K562 (cell line): Measurements from ENCODE around the gene C5orf47. TPM values are rescaled to one million over a fixed set of nuclear protein-coding genes. Genes with fewer than 3 reads are reported as not detected.

ENCODE experiments used
- ADNP ChIP-seq: fragments of 200-800 bp; sonication (Bioruptor generic); IDR thresholded peaks from 2 replicates; pipeline ENCODE4 v1.6.1; 2016; ENCODE audit warnings: missing genetic modification characterization, missing compliant biosample characterization
- ARNT ChIP-seq, 2 experiments: fragments of 450-650 bp; IDR thresholded peaks; 2 replicates each; pipeline ENCODE4 v1.6.1; 2016; ENCODE audit warnings: mild to moderate bottlenecking in 1 of 2
- C11orf30 ChIP-seq: fragments of 450-650 bp; IDR thresholded peaks from 2 replicates; pipeline ENCODE4 v1.6.1; 2016; ENCODE audit warnings: low read depth, mild to moderate bottlenecking
- CBFA2T3 ChIP-seq: fragments of 450-650 bp; IDR thresholded peaks from 2 replicates; pipeline ENCODE4 v1.6.1; 2017
- CTBP1 ChIP-seq: fragments of 450-650 bp; IDR thresholded peaks from 2 replicates; pipeline ENCODE4 v1.6.1; 2016; ENCODE audit warnings: borderline replicate concordance
- FOXA3 ChIP-seq, 2 experiments: fragments of 450-650 bp in 1 of 2; sonication (generic) in 1 of 2; formaldehyde crosslinking; IDR thresholded peaks in 1 of 2; conservative IDR thresholded peaks in 1 of 2; 2 replicates each; pipeline versions ENCODE4 v1.4.0 to v1.8.0; 2020 to 2022; ENCODE audit warnings: mild to moderate bottlenecking in 2 of 2, missing genetic modification reagents in 1 of 2
- FOXJ2 ChIP-seq: fragments of 200-800 bp; sonication (Bioruptor generic); IDR thresholded peaks from 2 replicates; pipeline ENCODE4 v1.6.1; 2016; ENCODE audit warnings: missing genetic modification characterization, missing compliant biosample characterization
- L3MBTL2 ChIP-seq: fragments of 450-650 bp; IDR thresholded peaks from 2 replicates; pipeline ENCODE4 v1.6.1; 2016; ENCODE audit warnings: mild to moderate bottlenecking, moderate library complexity
- MAFF ChIP-seq: IDR thresholded peaks from 2 replicates; pipeline ENCODE4 v1.6.1; 2012; ENCODE audit warnings: low read length, improper control_type of control experiment
- MAFK ChIP-seq: IDR thresholded peaks from 2 replicates; pipeline ENCODE4 v1.6.1; 2011; ENCODE audit warnings: low read length, improper control_type of control experiment
- MYC ChIP-seq, 2 experiments: fragments of 250-450 bp in 1 of 2; sonication (Bioruptor Pico) in 1 of 2; IDR thresholded peaks; 2 replicates each; pipeline versions ENCODE4 v1.5.1 to v1.6.1; 2012 to 2021; ENCODE audit warnings: low read depth in 2 of 2, borderline replicate concordance in 1 of 2, improper control_type of control experiment in 1 of 2, low read length in 1 of 2, mild to moderate bottlenecking in 1 of 2, moderate library complexity in 1 of 2
- SOX6 ChIP-seq: fragments of 450-650 bp; IDR thresholded peaks from 2 replicates; pipeline ENCODE4 v1.6.1; 2014; ENCODE audit warnings: mild to moderate bottlenecking
- TBP ChIP-seq: optimal IDR thresholded peaks from 2 replicates; pipeline ENCODE3; 2011; ENCODE audit warnings: low read depth, low read length, improper control_type of control experiment
- TRIM28 ChIP-seq: fragments of 450-650 bp; IDR thresholded peaks from 2 replicates; pipeline ENCODE4 v1.6.1; 2017
- ZBTB8A ChIP-seq: fragments of 450-650 bp; IDR thresholded peaks from 2 replicates; pipeline ENCODE4 v1.6.1; 2018; ENCODE audit warnings: mild to moderate bottlenecking, moderate library complexity; ENCODE audit not compliant: partially characterized antibody
- ZEB2 ChIP-seq: fragments of 450-650 bp; IDR thresholded peaks from 2 replicates; pipeline ENCODE4 v1.6.1; 2016
- polyA plus RNA-seq, 8 experiments: library from polyadenylated mRNA; depleted of rRNA in 4 of 8; stranded (reverse) in 5 of 8; unstranded in 3 of 8; fragments of >200 nt; fragmentation: Nextera tagmentation in 2 of 8; fragmentation: Illumina TruSeq in 1 of 8; extraction: Ambion mirVana in 2 of 8; extraction: Trizol in 1 of 8; gene quantifications; 2 replicates each; pipeline versions ENCODE4 v1.2.1 to v1.2.3, GENCODE V29; 2011 to 2014; ENCODE audit warnings: inconsistent platforms in 1 of 8, missing spikeins in 1 of 8
- total RNA-seq, 7 experiments: library from RNA; depleted of rRNA in 6 of 7; stranded (reverse); fragments of >200 nt in 6 of 7; fragmentation: Illumina TruSeq in 2 of 7; extraction: Trizol in 2 of 7; gene quantifications; 2 replicates each; pipeline versions ENCODE4 v1.2.1 to v1.2.3, GENCODE V29; 2011 to 2021; ENCODE audit warnings: low replicate concordance in 1 of 7
- TF ChIP-seq, protein P1 (sequence below): fragments of 450-650 bp; IDR thresholded peaks from 2 replicates; pipeline ENCODE4 v1.6.1; 2016; ENCODE audit warnings: mild to moderate bottlenecking, moderate library complexity
- TF ChIP-seq, protein P2 (sequence below): sonication (generic); formaldehyde crosslinking; IDR thresholded peaks from 2 replicates; pipeline ENCODE4 v1.9.0; 2022; ENCODE audit warnings: mild to moderate bottlenecking, missing genetic modification reagents

Gene C5orf47
- total and polyA plus RNA-seq, 9 of the 15 experiments (the other 6 are each of a cell fraction or from before 2014, with no cell fraction given), result 0.08 TPM; not detected in 8

- TF ChIP-seq CTBP1, result peak; percentile 82; the same call in 1 of the 2 replicates
- peak; percentile 48; the same call in 1 of the 2 replicates for TF ChIP-seq MYC (IDR thresholded peaks at IDR 0.05; ENCODE audit: low read depth, low read length)
- TF ChIP-seq MYC (CRISPR knock-in tag; IDR thresholded peaks at IDR 0.05; ENCODE audit: borderline replicate concordance, low read depth), result no peak
- TF ChIP-seq, protein P1, sequence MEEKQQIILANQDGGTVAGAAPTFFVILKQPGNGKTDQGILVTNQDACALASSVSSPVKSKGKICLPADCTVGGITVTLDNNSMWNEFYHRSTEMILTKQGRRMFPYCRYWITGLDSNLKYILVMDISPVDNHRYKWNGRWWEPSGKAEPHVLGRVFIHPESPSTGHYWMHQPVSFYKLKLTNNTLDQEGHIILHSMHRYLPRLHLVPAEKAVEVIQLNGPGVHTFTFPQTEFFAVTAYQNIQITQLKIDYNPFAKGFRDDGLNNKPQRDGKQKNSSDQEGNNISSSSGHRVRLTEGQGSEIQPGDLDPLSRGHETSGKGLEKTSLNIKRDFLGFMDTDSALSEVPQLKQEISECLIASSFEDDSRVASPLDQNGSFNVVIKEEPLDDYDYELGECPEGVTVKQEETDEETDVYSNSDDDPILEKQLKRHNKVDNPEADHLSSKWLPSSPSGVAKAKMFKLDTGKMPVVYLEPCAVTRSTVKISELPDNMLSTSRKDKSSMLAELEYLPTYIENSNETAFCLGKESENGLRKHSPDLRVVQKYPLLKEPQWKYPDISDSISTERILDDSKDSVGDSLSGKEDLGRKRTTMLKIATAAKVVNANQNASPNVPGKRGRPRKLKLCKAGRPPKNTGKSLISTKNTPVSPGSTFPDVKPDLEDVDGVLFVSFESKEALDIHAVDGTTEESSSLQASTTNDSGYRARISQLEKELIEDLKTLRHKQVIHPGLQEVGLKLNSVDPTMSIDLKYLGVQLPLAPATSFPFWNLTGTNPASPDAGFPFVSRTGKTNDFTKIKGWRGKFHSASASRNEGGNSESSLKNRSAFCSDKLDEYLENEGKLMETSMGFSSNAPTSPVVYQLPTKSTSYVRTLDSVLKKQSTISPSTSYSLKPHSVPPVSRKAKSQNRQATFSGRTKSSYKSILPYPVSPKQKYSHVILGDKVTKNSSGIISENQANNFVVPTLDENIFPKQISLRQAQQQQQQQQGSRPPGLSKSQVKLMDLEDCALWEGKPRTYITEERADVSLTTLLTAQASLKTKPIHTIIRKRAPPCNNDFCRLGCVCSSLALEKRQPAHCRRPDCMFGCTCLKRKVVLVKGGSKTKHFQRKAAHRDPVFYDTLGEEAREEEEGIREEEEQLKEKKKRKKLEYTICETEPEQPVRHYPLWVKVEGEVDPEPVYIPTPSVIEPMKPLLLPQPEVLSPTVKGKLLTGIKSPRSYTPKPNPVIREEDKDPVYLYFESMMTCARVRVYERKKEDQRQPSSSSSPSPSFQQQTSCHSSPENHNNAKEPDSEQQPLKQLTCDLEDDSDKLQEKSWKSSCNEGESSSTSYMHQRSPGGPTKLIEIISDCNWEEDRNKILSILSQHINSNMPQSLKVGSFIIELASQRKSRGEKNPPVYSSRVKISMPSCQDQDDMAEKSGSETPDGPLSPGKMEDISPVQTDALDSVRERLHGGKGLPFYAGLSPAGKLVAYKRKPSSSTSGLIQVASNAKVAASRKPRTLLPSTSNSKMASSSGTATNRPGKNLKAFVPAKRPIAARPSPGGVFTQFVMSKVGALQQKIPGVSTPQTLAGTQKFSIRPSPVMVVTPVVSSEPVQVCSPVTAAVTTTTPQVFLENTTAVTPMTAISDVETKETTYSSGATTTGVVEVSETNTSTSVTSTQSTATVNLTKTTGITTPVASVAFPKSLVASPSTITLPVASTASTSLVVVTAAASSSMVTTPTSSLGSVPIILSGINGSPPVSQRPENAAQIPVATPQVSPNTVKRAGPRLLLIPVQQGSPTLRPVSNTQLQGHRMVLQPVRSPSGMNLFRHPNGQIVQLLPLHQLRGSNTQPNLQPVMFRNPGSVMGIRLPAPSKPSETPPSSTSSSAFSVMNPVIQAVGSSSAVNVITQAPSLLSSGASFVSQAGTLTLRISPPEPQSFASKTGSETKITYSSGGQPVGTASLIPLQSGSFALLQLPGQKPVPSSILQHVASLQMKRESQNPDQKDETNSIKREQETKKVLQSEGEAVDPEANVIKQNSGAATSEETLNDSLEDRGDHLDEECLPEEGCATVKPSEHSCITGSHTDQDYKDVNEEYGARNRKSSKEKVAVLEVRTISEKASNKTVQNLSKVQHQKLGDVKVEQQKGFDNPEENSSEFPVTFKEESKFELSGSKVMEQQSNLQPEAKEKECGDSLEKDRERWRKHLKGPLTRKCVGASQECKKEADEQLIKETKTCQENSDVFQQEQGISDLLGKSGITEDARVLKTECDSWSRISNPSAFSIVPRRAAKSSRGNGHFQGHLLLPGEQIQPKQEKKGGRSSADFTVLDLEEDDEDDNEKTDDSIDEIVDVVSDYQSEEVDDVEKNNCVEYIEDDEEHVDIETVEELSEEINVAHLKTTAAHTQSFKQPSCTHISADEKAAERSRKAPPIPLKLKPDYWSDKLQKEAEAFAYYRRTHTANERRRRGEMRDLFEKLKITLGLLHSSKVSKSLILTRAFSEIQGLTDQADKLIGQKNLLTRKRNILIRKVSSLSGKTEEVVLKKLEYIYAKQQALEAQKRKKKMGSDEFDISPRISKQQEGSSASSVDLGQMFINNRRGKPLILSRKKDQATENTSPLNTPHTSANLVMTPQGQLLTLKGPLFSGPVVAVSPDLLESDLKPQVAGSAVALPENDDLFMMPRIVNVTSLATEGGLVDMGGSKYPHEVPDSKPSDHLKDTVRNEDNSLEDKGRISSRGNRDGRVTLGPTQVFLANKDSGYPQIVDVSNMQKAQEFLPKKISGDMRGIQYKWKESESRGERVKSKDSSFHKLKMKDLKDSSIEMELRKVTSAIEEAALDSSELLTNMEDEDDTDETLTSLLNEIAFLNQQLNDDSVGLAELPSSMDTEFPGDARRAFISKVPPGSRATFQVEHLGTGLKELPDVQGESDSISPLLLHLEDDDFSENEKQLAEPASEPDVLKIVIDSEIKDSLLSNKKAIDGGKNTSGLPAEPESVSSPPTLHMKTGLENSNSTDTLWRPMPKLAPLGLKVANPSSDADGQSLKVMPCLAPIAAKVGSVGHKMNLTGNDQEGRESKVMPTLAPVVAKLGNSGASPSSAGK, result peak; percentile 76
- TF ChIP-seq FOXJ2 (tag), result 0 out of 2 replicates have a peak, but pooled peaks have one; percentile 38
- peak; percentile 94 for TF ChIP-seq MAFK
- TF ChIP-seq C11orf30, result peak; percentile 98
- peak; percentile 93 for TF ChIP-seq MAFF
- peak; percentile 57; the same call in 1 of the 2 replicates for TF ChIP-seq ZEB2
- peak; percentile 19 for TF ChIP-seq TBP
- TF ChIP-seq FOXA3 (CRISPR knock-in tag; conservative IDR thresholded peaks at IDR 0.05 in 1 of 2, IDR thresholded peaks at IDR 0.05 in 1 of 2), result peak in 1 of 2 experiments; percentile 63; a peak in 2 of 4 replicates
- no peak for TF ChIP-seq TRIM28
- TF ChIP-seq ADNP (tag), result no peak
- TF ChIP-seq CBFA2T3, result peak; percentile 31
- peak; percentile 92 for TF ChIP-seq L3MBTL2
- TF ChIP-seq SOX6, result peak; percentile 89
- TF ChIP-seq, protein P2, sequence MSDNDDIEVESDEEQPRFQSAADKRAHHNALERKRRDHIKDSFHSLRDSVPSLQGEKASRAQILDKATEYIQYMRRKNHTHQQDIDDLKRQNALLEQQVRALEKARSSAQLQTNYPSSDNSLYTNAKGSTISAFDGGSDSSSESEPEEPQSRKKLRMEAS (CRISPR knock-in tag), result 0 out of 2 replicates have a peak, but pooled peaks have one; percentile 31
- TF ChIP-seq ZBTB8A, result no peak
- no peak for TF ChIP-seq ARNT (IDR thresholded peaks at IDR 0.05)
Measured at GRCh38 chr5:173969167-173970049, 19.6 kb upstream of the C5orf47 start (continued).
